ENCODE data around the gene CCDC85A. TPM values are rescaled to one million over a fixed set of nuclear protein-coding genes. Genes with fewer than 3 reads are reported as not detected.

CCDC85A gene
- total RNA-seq, 6 experiments from 2014 or later, result 0.07 to 0.31 (median 0.14) TPM; not detected in 1

- TF ChIP-seq POLR2A (IDR thresholded peaks at IDR 0.05), result no peak
- no peak for TF ChIP-seq CTCF (IDR thresholded peaks at IDR 0.05)
- 40% methylated on average over 3 of the region's 3 CpGs for WGBS (ENCODE audit: insufficient coverage, low coverage, low lambda C conversion rate, missing lambda C conversion rate)
- intact Hi-C loops (cut with DNase I), result no loop called here
- Histone ChIP-seq H3K4me1 (no peaks in the 10 kb centered on the region), H3K36me3 (no peaks in the 10 kb centered on the region), H3K27me3 (no peaks in the 10 kb centered on the region), H3K9me3 (no peaks in the 10 kb centered on the region), H3K27ac (no peak overlapping the region), H3K4me3 (no peak overlapping the region)
- DNase-seq (no peak), ATAC-seq (no peak)
Observed at GRCh38 chr2:56325661-56326345, 142.0 kb downstream of the CCDC85A start.

- intact Hi-C loops (cut with DNase I), result no loop called here
- no peak overlapping the region for H3K27ac ChIP-seq
- H3K4me3 ChIP-seq, result no peak overlapping the region
- 68% methylated on average over 1 of the region's 1 CpG for WGBS (ENCODE audit: insufficient coverage, low coverage, low lambda C conversion rate, missing lambda C conversion rate)
- no peak for DNase-seq
- H3K4me1 ChIP-seq, result no peaks in the 10 kb centered on the region
- H3K9me3 ChIP-seq, result no peaks in the 10 kb centered on the region
- H3K27me3 ChIP-seq, result no peaks in the 10 kb centered on the region
- no peak for TF ChIP-seq CTCF (IDR thresholded peaks at IDR 0.05)
- no peak for TF ChIP-seq POLR2A (IDR thresholded peaks at IDR 0.05)
- no peaks in the 10 kb centered on the region for H3K36me3 ChIP-seq
- no peak for ATAC-seq
Observed at GRCh38 chr2:56326346-56326741, 142.6 kb downstream of the CCDC85A start.

- WGBS (ENCODE audit: insufficient coverage, low coverage, low lambda C conversion rate, missing lambda C conversion rate), result 66% methylated on average over 7 of the region's 7 CpGs
Observed at GRCh38 chr2:56331810-56332209, 148.0 kb downstream of the CCDC85A start.

GRCh38 chr2:56333812-56334485, 150.2 kb downstream of the CCDC85A start:
- H3K4me1 ChIP-seq, result no peaks in the 10 kb centered on the region
- TF ChIP-seq CTCF (IDR thresholded peaks at IDR 0.05), result no peak
- no peak for TF ChIP-seq POLR2A (IDR thresholded peaks at IDR 0.05)
- no peaks in the 10 kb centered on the region for H3K27me3 ChIP-seq
- no peak overlapping the region for H3K4me3 ChIP-seq
- no peaks in the 10 kb centered on the region for H3K9me3 ChIP-seq
- WGBS (ENCODE audit: insufficient coverage, low coverage, low lambda C conversion rate, missing lambda C conversion rate), result 51% methylated on average over 2 of the region's 2 CpGs
- H3K27ac ChIP-seq, result no peak overlapping the region
- DNase-seq (no peak), ATAC-seq (no peak)
- intact Hi-C loops (cut with DNase I), result no loop called here
- no peaks in the 10 kb centered on the region for H3K36me3 ChIP-seq

More at GRCh38 chr2:56331810-56332209, 148.0 kb downstream of the CCDC85A start:
- Histone ChIP-seq H3K9me3 (no peaks in the 10 kb centered on the region), H3K27me3 (no peaks in the 10 kb centered on the region), H3K36me3 (no peaks in the 10 kb centered on the region), H3K4me3 (no peak overlapping the region), H3K27ac (no peak overlapping the region), H3K4me1 (no peaks in the 10 kb centered on the region)
- TF ChIP-seq POLR2A (IDR thresholded peaks at IDR 0.05), result no peak
- TF ChIP-seq CTCF (IDR thresholded peaks at IDR 0.05), result no peak
- intact Hi-C loops (cut with DNase I), result no loop called here
- DNase-seq (no peak), ATAC-seq (no peak)
